Stimulated activated CD8-positive, alpha-beta memory T cell treated with anti-CD3 and anti-CD28 coated beads, Interleukin-12 subunit alpha, Interleukin-12 subunit beta, amount 100 ng/mL, for 24 hours (primary cell): ENCODE data around the gene BMP10.

Experiments used
- DNase-seq: peaks from one replicate; pipeline ENCODE4 v3.0.0-alpha.2; 2020; ENCODE audit errors: extremely low read depth

BMP10 gene

GRCh38 chr2:68889500-68889899, 18.3 kb upstream of the BMP10 start:
- no peak for DNase-seq

- DNase-seq: no peak
These were observed 17.8 kb upstream of the BMP10 start for GRCh38 chr2:68889021-68889420.

GRCh38 chr2:68888038-68888704, 17.0 kb upstream of the BMP10 start:
- DNase-seq: no peak

- DNase-seq: no peak
These were observed 14.5 kb upstream of the BMP10 start for GRCh38 chr2:68885811-68886075.

GRCh38 chr2:68885074-68885810, 14.0 kb upstream of the BMP10 start:
- no peak for DNase-seq

- no peak for DNase-seq
These were observed 9.0 kb upstream of the BMP10 start for GRCh38 chr2:68880213-68880612.

GRCh38 chr2:68879296-68879695, 8.1 kb upstream of the BMP10 start:
- no peak for DNase-seq

- no peak for DNase-seq
These were observed 7.6 kb upstream of the BMP10 start for GRCh38 chr2:68878753-68879152.

GRCh38 chr2:68878071-68878711, 7.0 kb upstream of the BMP10 start:
- no peak for DNase-seq

GRCh38 chr2:68877079-68877772, 6.0 kb upstream of the BMP10 start:
- no peak for DNase-seq

- no peak for DNase-seq
These were observed 982 bp downstream of the BMP10 start for GRCh38 chr2:68870215-68870614.

GRCh38 chr2:68865108-68865507, 6.1 kb downstream of the BMP10 start:
- no peak for DNase-seq

- DNase-seq: no peak
These were observed 7.2 kb downstream of the BMP10 start for GRCh38 chr2:68863996-68864395.

GRCh38 chr2:68862889-68863288, 8.3 kb downstream of the BMP10 start:
- DNase-seq: no peak

- DNase-seq: no peak
These were observed 9.9 kb downstream of the BMP10 start for GRCh38 chr2:68861330-68861729.

- no peak for DNase-seq
These were observed 11.1 kb downstream of the BMP10 start for GRCh38 chr2:68860111-68860510.

GRCh38 chr2:68857855-68858456, 13.2 kb downstream of the BMP10 start:
- no peak for DNase-seq

- no peak for DNase-seq
These were observed 13.9 kb downstream of the BMP10 start for GRCh38 chr2:68857202-68857845.

GRCh38 chr2:68855550-68855949, 15.6 kb downstream of the BMP10 start:
- DNase-seq: no peak

GRCh38 chr2:68854476-68854875, 16.7 kb downstream of the BMP10 start:
- no peak for DNase-seq

GRCh38 chr2:68853915-68854314, 17.3 kb downstream of the BMP10 start:
- no peak for DNase-seq

- DNase-seq: no peak
These were observed 18.2 kb downstream of the BMP10 start for GRCh38 chr2:68853035-68853434.
